Neural cell (in vitro differentiated cells): ENCODE data around the gene ENTPD1. TPM values are rescaled to one million over a fixed set of nuclear protein-coding genes. Genes with fewer than 3 reads are reported as not detected.

Experiments
- H2AFZ ChIP-seq: fragments of 200-600, 300-800 bp; sonication (generic), shearing (Covaris generic); 2 replicates; pipeline ENCODE4 v1.6.0; 2014; ENCODE audit warnings: low read depth, mild to moderate bottlenecking, antibody characterized with exemption, low read length, moderate library complexity
- H3F3A ChIP-seq: fragments of 200-600 bp; shearing (Covaris generic); 2 replicates; pipeline ENCODE4 v1.6.1; 2016; ENCODE audit warnings: mild to moderate bottlenecking, moderate library complexity, mixed read lengths, antibody characterized with exemption, low read length; ENCODE audit not compliant: insufficient read depth, poor library complexity, severe bottlenecking
- H3K27ac ChIP-seq: fragments of 200-600, 300-800 bp; sonication (generic), shearing (Covaris generic); 2 replicates; pipeline ENCODE4 v1.5.1; 2014; ENCODE audit warnings: mild to moderate bottlenecking, low read length, moderate library complexity
- H3K27me3 ChIP-seq: fragments of 300-800, 200-600 bp; sonication (generic), shearing (Covaris generic); 2 replicates; pipeline ENCODE4 v1.6.0; 2014; ENCODE audit warnings: mild to moderate bottlenecking, low read depth, low read length, moderate library complexity; ENCODE audit not compliant: insufficient read depth
- H3K36me3 ChIP-seq: fragments of 300-800, 200-600 bp; sonication (generic), shearing (Covaris generic); 2 replicates; pipeline ENCODE4 v1.5.1; 2014; ENCODE audit warnings: mild to moderate bottlenecking, antibody characterized with exemption, low read length, moderate library complexity; ENCODE audit not compliant: insufficient read depth
- H3K4me2 ChIP-seq: fragments of 300-800, 200-600 bp; sonication (generic), shearing (Covaris generic); 2 replicates; pipeline ENCODE4 v1.6.0; 2014; ENCODE audit warnings: mild to moderate bottlenecking, low read length
- H3K4me3 ChIP-seq: fragments of 300-800, 200-600 bp; sonication (generic), shearing (Covaris generic); 2 replicates; pipeline ENCODE4 v1.5.1; 2014; ENCODE audit warnings: mild to moderate bottlenecking, low read length, moderate library complexity
- H3K79me2 ChIP-seq: fragments of 200-600 bp; shearing (Covaris generic); replicated peaks from 2 replicates; pipeline ENCODE4 v1.6.0; 2014; ENCODE audit warnings: mild to moderate bottlenecking, low read length, moderate library complexity; ENCODE audit not compliant: insufficient read depth
- H3K9ac ChIP-seq: fragments of 300-800, 200-600 bp; sonication (generic), shearing (Covaris generic); 2 replicates; pipeline ENCODE4 v1.6.1; 2016; ENCODE audit warnings: mild to moderate bottlenecking, low read length, mixed read lengths
- H3K9me2 ChIP-seq: fragments of 200-600 bp; shearing (Covaris generic); 2 replicates; pipeline ENCODE4 v1.6.1; 2016; ENCODE audit warnings: mild to moderate bottlenecking, low read length, mixed read lengths; ENCODE audit not compliant: insufficient read depth
- H3K9me3 ChIP-seq: fragments of 200-600, 300-800 bp; sonication (generic), shearing (Covaris generic); 2 replicates; pipeline ENCODE4 v1.6.1; 2016; ENCODE audit warnings: mild to moderate bottlenecking, mixed run types, low read length, moderate library complexity, mixed read lengths
- H4K20me1 ChIP-seq: fragments of 200-600 bp; shearing (Covaris generic); 2 replicates; pipeline ENCODE4 v1.6.1; 2016; ENCODE audit warnings: mild to moderate bottlenecking, mixed run types; ENCODE audit not compliant: insufficient read depth
- CTCF ChIP-seq: fragments of 450-650 bp; IDR thresholded peaks from 2 replicates; pipeline ENCODE4 v1.5.1; 2014; ENCODE audit warnings: antibody characterized with exemption, mild to moderate bottlenecking, moderate library complexity; ENCODE audit not compliant: poor library complexity, severe bottlenecking
- EP300 ChIP-seq: fragments of 450-650 bp; conservative IDR thresholded peaks from 2 replicates; pipeline ENCODE4 v1.6.1; 2014; ENCODE audit warnings: antibody characterized with exemption, mild to moderate bottlenecking, moderate library complexity; ENCODE audit not compliant: poor library complexity, severe bottlenecking
- EZH2 ChIP-seq: fragments of 200-600, 300-800 bp; shearing (Covaris generic), sonication (generic); IDR thresholded peaks from 2 replicates; pipeline ENCODE4 v1.6.1; 2014; ENCODE audit warnings: antibody characterized with exemption, low read length, borderline replicate concordance, mild to moderate bottlenecking; ENCODE audit not compliant: insufficient read depth, poor library complexity, severe bottlenecking
- MXI1 ChIP-seq: fragments of 450-650 bp; conservative IDR thresholded peaks from 2 replicates; pipeline ENCODE4 v1.6.1; 2014; ENCODE audit warnings: antibody characterized with exemption, mild to moderate bottlenecking; ENCODE audit not compliant: poor library complexity, severe bottlenecking
- POLR2AphosphoS5 ChIP-seq: IDR thresholded peaks from 2 replicates; pipeline ENCODE4 v1.6.1; 2012
- RAD21 ChIP-seq: fragments of 450-650 bp; conservative IDR thresholded peaks from 2 replicates; pipeline ENCODE4 v1.6.1; 2014; ENCODE audit warnings: antibody characterized with exemption, mild to moderate bottlenecking, moderate library complexity
- SMC3 ChIP-seq: fragments of 450-650 bp; conservative IDR thresholded peaks from 2 replicates; pipeline ENCODE4 v1.6.1; 2014; ENCODE audit warnings: antibody characterized with exemption, mild to moderate bottlenecking, moderate library complexity; ENCODE audit not compliant: poor library complexity
- TAF1 ChIP-seq: IDR thresholded peaks from 2 replicates; pipeline ENCODE4 v1.6.1; 2012; ENCODE audit warnings: low read depth
- polyA plus RNA-seq: library from polyadenylated mRNA; depleted of rRNA; stranded (reverse); fragments of >200 nt; gene quantifications from 2 replicates; pipeline ENCODE4 v1.2.3, GENCODE V29; 2014
- TF ChIP-seq, protein P1 (sequence below): IDR thresholded peaks from 2 replicates; pipeline ENCODE4 v1.6.1; 2012; ENCODE audit warnings: borderline replicate concordance

ENTPD1 gene
- polyA plus RNA-seq, 1 donor from 2014 or later = 0.57 TPM

DNA sequence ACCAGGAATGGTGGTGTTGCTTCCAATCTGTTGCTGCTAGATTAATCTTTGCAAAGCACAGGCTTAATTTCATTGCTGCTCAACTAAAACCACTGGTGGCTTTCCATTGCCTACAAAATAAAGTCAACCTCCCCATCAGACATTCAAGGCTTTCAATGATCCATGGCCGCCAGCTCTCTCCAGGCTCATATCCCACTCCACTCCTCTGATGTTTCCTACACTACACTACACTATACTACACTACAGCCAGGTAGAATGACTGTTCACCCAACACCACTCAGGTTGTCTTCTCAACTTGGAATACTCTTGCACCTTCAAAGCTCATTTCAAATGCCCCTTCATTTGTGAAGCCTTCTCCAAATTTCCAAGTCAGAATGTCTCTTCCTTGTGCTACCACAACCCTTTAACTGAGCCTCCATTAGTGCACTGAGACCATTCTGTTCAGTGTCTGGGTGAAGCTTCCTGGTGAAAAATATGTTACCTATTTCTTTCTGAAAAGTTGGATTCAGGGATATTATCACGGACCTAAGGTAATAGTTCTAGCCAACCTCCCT, 116.3 kb downstream of the ENTPD1 start:
- H3K9me3 ChIP-seq = no peaks in the 10 kb centered on the region
- no peaks in the 10 kb centered on the region for H4K20me1 ChIP-seq
- no peak overlapping the region for H3K27ac ChIP-seq
- no peaks in the 10 kb centered on the region for H3F3A ChIP-seq
- no peak overlapping the region for H3K4me2 ChIP-seq
- no peak overlapping the region for H3K4me3 ChIP-seq
- H3K27me3 ChIP-seq = no peaks in the 10 kb centered on the region
- H3K79me2 ChIP-seq = no peaks in the 10 kb centered on the region
- H2AFZ ChIP-seq = no peak overlapping the region
- H3K9me2 ChIP-seq = no peaks in the 10 kb centered on the region
- H3K9ac ChIP-seq = no peak overlapping the region
- H3K36me3 ChIP-seq = no peaks in the 10 kb centered on the region
- TF ChIP-seq EP300 = no peak
- TF ChIP-seq POLR2AphosphoS5 = no peak
- no peak for TF ChIP-seq MXI1
- TF ChIP-seq, protein P1, sequence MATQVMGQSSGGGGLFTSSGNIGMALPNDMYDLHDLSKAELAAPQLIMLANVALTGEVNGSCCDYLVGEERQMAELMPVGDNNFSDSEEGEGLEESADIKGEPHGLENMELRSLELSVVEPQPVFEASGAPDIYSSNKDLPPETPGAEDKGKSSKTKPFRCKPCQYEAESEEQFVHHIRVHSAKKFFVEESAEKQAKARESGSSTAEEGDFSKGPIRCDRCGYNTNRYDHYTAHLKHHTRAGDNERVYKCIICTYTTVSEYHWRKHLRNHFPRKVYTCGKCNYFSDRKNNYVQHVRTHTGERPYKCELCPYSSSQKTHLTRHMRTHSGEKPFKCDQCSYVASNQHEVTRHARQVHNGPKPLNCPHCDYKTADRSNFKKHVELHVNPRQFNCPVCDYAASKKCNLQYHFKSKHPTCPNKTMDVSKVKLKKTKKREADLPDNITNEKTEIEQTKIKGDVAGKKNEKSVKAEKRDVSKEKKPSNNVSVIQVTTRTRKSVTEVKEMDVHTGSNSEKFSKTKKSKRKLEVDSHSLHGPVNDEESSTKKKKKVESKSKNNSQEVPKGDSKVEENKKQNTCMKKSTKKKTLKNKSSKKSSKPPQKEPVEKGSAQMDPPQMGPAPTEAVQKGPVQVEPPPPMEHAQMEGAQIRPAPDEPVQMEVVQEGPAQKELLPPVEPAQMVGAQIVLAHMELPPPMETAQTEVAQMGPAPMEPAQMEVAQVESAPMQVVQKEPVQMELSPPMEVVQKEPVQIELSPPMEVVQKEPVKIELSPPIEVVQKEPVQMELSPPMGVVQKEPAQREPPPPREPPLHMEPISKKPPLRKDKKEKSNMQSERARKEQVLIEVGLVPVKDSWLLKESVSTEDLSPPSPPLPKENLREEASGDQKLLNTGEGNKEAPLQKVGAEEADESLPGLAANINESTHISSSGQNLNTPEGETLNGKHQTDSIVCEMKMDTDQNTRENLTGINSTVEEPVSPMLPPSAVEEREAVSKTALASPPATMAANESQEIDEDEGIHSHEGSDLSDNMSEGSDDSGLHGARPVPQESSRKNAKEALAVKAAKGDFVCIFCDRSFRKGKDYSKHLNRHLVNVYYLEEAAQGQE = no peak
- TF ChIP-seq SMC3 = no peak
- no peak for TF ChIP-seq RAD21
- no peak for TF ChIP-seq TAF1
- no peak for TF ChIP-seq EZH2
- no peak for TF ChIP-seq CTCF

DNA sequence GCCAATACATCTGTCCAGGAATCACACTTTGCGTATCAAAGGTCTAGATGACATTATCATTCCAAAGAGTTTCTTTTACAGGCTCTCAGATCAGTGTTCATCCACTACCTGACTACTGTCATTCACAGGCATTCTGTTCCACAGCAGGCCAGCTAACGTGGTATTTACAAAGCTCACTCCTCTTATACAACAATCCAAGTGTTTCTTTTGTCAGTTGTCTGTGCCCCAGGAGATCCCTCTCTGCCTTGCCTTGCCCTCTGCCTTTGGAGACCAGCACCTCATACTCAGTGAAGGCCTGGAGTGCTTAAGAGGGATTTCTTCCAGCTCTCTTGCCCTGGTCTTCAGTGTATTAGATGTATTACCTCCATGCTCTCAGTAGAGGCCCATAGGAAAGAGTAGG, 117.2 kb downstream of the ENTPD1 start:
- Histone ChIP-seq H2AFZ (no peak overlapping the region), H3K36me3 (no peaks in the 10 kb centered on the region), H3K4me2 (no peak overlapping the region), H3K9ac (no peak overlapping the region), H3K9me3 (no peaks in the 10 kb centered on the region), H3K27me3 (no peaks in the 10 kb centered on the region), H3K9me2 (no peaks in the 10 kb centered on the region), H3K27ac (no peak overlapping the region), H3F3A (no peaks in the 10 kb centered on the region), H3K79me2 (no peaks in the 10 kb centered on the region), H4K20me1 (no peaks in the 10 kb centered on the region), H3K4me3 (no peak overlapping the region)
- TF ChIP-seq EP300 = no peak
- no peak for TF ChIP-seq CTCF
- no peak for TF ChIP-seq SMC3
- no peak for TF ChIP-seq EZH2
- TF ChIP-seq TAF1 = no peak
- no peak for TF ChIP-seq POLR2AphosphoS5
- no peak for TF ChIP-seq MXI1
- no peak for TF ChIP-seq RAD21
- TF ChIP-seq, protein P1 = no peak
